SU-DHL-6 (cell line): ENCODE data around the gene WDR46.

Source experiments
- H2AFZ ChIP-seq: fragments of 200-600 bp; sonication (generic); 2 replicates; pipeline ENCODE4 v1.6.1; 2014; ENCODE audit warnings: low read depth, mild to moderate bottlenecking, moderate library complexity, mixed read lengths, antibody characterized with exemption, low read length; ENCODE audit not compliant: severe bottlenecking
- H3F3A ChIP-seq: fragments of 200-600 bp; shearing (Covaris generic); 2 replicates; pipeline ENCODE4 v1.6.0; 2016; ENCODE audit warnings: antibody characterized with exemption, mild to moderate bottlenecking; ENCODE audit not compliant: insufficient read depth
- H3K27ac ChIP-seq: fragments of 200-600 bp; sonication (generic); 2 replicates; pipeline ENCODE4 v1.5.1; 2016; ENCODE audit warnings: low read depth, mild to moderate bottlenecking, low read length, moderate library complexity, mixed read lengths
- H3K27me3 ChIP-seq: fragments of 200-600 bp; sonication (generic), shearing (Covaris generic); 2 replicates; pipeline ENCODE4 v1.6.0; 2014; ENCODE audit warnings: mild to moderate bottlenecking, low read length
- H3K36me3 ChIP-seq: fragments of 200-600 bp; sonication (generic); 2 replicates; pipeline ENCODE4 v1.6.1; 2014; ENCODE audit warnings: mild to moderate bottlenecking, low read length, mixed read lengths
- H3K4me2 ChIP-seq: fragments of 300-600, 200-600 bp; shearing (Covaris generic), sonication (generic); 2 replicates; pipeline ENCODE4 v1.6.0; 2014; ENCODE audit warnings: low read length, low read depth, mild to moderate bottlenecking; ENCODE audit not compliant: poor library complexity, severe bottlenecking
- H3K4me3 ChIP-seq: fragments of 200-600 bp; sonication (generic); 2 replicates; pipeline ENCODE4 v1.5.1; 2014; ENCODE audit warnings: antibody characterized with exemption, low read length, mild to moderate bottlenecking, mixed read lengths; ENCODE audit not compliant: insufficient read depth, poor library complexity, severe bottlenecking
- H3K79me2 ChIP-seq: fragments of 200-600 bp; sonication (generic); 2 replicates; pipeline ENCODE4 v1.6.1; 2014; ENCODE audit warnings: mild to moderate bottlenecking, low read length, moderate library complexity; ENCODE audit not compliant: insufficient read depth
- H3K9ac ChIP-seq: fragments of 200-600 bp; sonication (generic); 2 replicates; pipeline ENCODE4 v1.7.0; 2014; ENCODE audit warnings: mild to moderate bottlenecking, low read length
- H3K9me2 ChIP-seq: fragments of 200-600 bp; sonication (generic); replicated peaks from 2 replicates; pipeline ENCODE4 v1.6.1; 2014; ENCODE audit warnings: low read length; ENCODE audit not compliant: insufficient read depth
- H3K9me3 ChIP-seq: fragments of 200-600 bp; sonication (generic); 2 replicates; pipeline ENCODE4 v1.6.1; 2014; ENCODE audit warnings: low read length, mixed read lengths; ENCODE audit not compliant: insufficient read depth
- H4K20me1 ChIP-seq: fragments of 200-600 bp; sonication (generic); 2 replicates; pipeline ENCODE4 v1.6.1; 2014; ENCODE audit warnings: low read depth, mild to moderate bottlenecking, antibody characterized with exemption, low read length, moderate library complexity, mixed read lengths
- CTCF ChIP-seq: fragments of 200-600 bp; sonication (generic); IDR thresholded peaks from one replicate; pipeline ENCODE4 v1.5.1; 2017; ENCODE audit warnings: antibody characterized with exemption, mild to moderate bottlenecking, low read length, moderate library complexity; ENCODE audit not compliant: insufficient read depth, poor library complexity, severe bottlenecking
- EZH2phosphoT487 ChIP-seq: fragments of 200-600 bp; sonication (generic), shearing (Covaris generic); conservative IDR thresholded peaks from 2 replicates; pipeline ENCODE4 v1.6.1; 2018; ENCODE audit warnings: mild to moderate bottlenecking, antibody characterized with exemption, low read length, moderate library complexity, mixed read lengths

The WDR46 gene

GRCh38 chr6:33243476-33243875, 45.6 kb downstream of the WDR46 start:
- TF ChIP-seq EZH2phosphoT487 (no peak), CTCF (no peak)
- H3K36me3 ChIP-seq = no peaks in the 10 kb centered on the region
- no peak overlapping the region for H3K27ac ChIP-seq
- no peaks in the 10 kb centered on the region for H3K79me2 ChIP-seq
- no peak overlapping the region for H3K4me3 ChIP-seq
- H2AFZ ChIP-seq = no peak overlapping the region
- H3F3A ChIP-seq = peaks cover 1% of the 10 kb centered on the region
- no peaks in the 10 kb centered on the region for H3K27me3 ChIP-seq
- no peaks in the 10 kb centered on the region for H3K9me2 ChIP-seq
- no peak overlapping the region for H3K4me2 ChIP-seq
- no peak overlapping the region for H3K9ac ChIP-seq
- no peaks in the 10 kb centered on the region for H3K9me3 ChIP-seq
- H4K20me1 ChIP-seq = no peaks in the 10 kb centered on the region

- Histone ChIP-seq H3K9me3 (no peaks in the 10 kb centered on the region), H3K36me3 (no peaks in the 10 kb centered on the region), H3K4me2 (no peak overlapping the region), H3K79me2 (no peaks in the 10 kb centered on the region), H3K4me3 (no peak overlapping the region), H2AFZ (no peak overlapping the region), H3K9me2 (no peaks in the 10 kb centered on the region), H3K27me3 (no peaks in the 10 kb centered on the region), H3K9ac (no peak overlapping the region), H3K27ac (no peak overlapping the region), H3F3A (no peaks in the 10 kb centered on the region), H4K20me1 (no peaks in the 10 kb centered on the region)
- no peak for TF ChIP-seq EZH2phosphoT487
Observed at GRCh38 chr6:33241968-33242367, 47.1 kb downstream of the WDR46 start.

- H3K4me3 ChIP-seq = no peak overlapping the region
- no peaks in the 10 kb centered on the region for H3F3A ChIP-seq
- H3K9me3 ChIP-seq = no peaks in the 10 kb centered on the region
- no peak overlapping the region for H3K4me2 ChIP-seq
- no peak for TF ChIP-seq EZH2phosphoT487
- no peak for TF ChIP-seq CTCF
- H2AFZ ChIP-seq = no peak overlapping the region
- H3K79me2 ChIP-seq = no peaks in the 10 kb centered on the region
- H3K27ac ChIP-seq = no peak overlapping the region
- no peaks in the 10 kb centered on the region for H3K9me2 ChIP-seq
- H4K20me1 ChIP-seq = no peaks in the 10 kb centered on the region
- no peaks in the 10 kb centered on the region for H3K36me3 ChIP-seq
- no peak overlapping the region for H3K9ac ChIP-seq
- H3K27me3 ChIP-seq = no peaks in the 10 kb centered on the region
Observed at GRCh38 chr6:33237741-33238140, 51.3 kb downstream of the WDR46 start.

- H3K27me3 ChIP-seq = no peaks in the 10 kb centered on the region
- no peak overlapping the region for H2AFZ ChIP-seq
- no peaks in the 10 kb centered on the region for H4K20me1 ChIP-seq
- no peaks in the 10 kb centered on the region for H3F3A ChIP-seq
- no peak overlapping the region for H3K27ac ChIP-seq
- no peak for TF ChIP-seq CTCF
- no peak for TF ChIP-seq EZH2phosphoT487
- H3K4me3 ChIP-seq = no peak overlapping the region
- H3K79me2 ChIP-seq = no peaks in the 10 kb centered on the region
- H3K4me2 ChIP-seq = no peak overlapping the region
- no peak overlapping the region for H3K9ac ChIP-seq
- no peaks in the 10 kb centered on the region for H3K9me2 ChIP-seq
- no peaks in the 10 kb centered on the region for H3K36me3 ChIP-seq
- no peaks in the 10 kb centered on the region for H3K9me3 ChIP-seq
Observed at GRCh38 chr6:33236852-33237251, 52.2 kb downstream of the WDR46 start.
